NCI-H2227 treated with DMSO at 0.1 percent for 48 hours (cell line): ENCODE measurements around the gene PSMB5.

ENCODE experiments used
- DNase-seq: peaks from one replicate; lab custom pipeline; 2025; lab: John Stamatoyannopoulos, UW

Gene PSMB5

DNA sequence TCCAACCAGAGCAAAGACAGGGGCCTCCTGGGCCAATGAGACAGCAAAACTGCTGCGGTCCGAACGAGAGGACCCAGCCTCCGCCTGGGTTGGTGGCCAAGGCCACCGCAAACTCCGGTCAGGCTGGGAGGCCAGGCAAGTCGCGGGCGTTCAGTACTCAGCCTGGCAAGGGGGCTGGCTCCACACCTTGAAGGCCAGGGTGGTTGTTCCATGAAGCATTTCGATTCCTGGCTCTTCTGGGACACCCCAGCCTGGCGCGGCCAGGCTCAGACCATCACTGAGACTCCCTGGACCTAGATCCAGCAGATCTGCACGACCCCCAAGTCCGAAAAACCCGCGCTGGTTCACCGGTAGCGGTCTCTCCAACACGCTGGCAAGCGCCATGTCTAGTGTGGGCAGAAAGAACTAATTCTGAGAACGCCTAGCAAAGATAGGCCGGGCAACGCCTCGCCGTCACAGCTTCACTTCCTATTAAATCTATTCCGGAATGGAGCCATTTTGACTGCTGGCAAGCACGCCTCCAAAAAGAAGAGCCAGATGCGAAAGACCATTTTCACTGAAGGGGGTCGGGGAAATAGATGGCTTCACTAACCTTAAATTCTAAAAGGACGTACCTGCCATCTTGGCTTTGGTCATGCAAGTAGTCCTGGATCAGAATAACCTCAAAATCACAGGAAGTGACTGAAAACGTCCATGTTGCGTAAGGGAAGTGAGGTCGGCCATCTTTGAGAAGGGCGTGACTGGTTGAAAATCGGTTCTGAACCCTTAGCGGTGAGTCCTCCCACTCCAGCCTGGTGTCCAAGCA lies at the start of gene PSMB5:
Gene PSMB5, minus strand, starts transcription at position 403 of the 805 bp plus-strand sequence. Its CDS starts 19 bp downstream, at position 384.
- DNase-seq: no peak

DNA sequence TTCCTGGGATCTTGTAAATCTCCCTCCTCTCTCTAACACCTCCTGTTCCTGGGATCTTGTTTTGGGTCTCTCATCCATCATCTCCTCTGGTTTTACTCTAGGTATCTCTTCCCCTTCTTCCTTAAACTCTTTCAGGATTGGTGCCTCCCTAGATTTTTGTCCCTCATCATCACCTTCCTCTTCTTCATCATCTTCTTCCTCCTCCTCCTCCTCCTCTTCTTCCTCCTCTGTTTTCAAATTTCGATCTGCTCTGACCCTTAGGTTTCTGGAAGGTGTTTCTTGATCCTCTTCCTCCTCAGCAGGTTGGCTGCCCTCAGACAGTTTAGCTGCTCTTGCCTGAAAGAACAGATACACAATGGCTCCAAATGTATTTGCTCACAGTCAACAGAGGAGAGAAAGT lies 45.8 kb upstream of the PSMB5 start:
- no peak for DNase-seq

DNA sequence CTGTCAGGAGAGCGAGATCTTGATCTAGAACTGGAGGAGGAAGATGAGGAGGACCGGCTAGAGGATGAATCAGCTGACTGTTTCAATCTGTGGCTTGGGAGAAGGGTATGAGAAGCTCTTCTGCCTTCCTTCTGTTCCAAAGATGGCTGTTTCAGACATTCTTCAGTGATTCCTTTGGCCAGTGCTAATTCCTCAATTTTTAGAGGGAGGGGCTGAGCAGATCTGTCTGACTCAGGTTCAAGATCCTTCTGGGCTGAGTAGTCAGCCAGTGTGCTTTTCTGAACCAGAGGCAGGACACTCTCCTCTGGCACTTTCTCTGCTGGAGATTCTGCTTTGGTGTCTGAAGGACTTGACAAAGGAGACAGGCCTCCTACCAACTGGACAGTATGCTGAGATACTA lies 45.0 kb upstream of the PSMB5 start:
- no peak for DNase-seq

DNA sequence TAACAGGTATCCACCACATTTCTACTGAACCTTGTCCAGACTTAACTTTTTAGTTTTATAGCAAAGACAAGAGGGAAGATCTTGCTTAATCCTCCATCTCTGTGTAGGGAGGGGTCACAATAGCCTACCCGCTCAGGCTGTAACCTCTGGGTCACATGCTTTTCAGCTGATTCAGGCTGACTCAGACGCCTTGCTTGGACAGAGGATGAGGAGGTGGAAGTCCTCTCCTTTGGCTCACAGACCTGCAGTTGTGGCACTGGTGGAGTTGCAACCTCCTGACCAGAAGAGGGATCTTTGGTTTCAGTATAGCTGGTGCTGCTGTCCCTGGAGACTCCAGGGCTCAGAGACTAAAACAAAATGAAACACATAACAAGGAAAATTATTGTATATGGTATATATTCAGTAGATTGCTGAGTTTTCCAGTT lies 44.0 kb upstream of the PSMB5 start:
- no peak for DNase-seq

DNA sequence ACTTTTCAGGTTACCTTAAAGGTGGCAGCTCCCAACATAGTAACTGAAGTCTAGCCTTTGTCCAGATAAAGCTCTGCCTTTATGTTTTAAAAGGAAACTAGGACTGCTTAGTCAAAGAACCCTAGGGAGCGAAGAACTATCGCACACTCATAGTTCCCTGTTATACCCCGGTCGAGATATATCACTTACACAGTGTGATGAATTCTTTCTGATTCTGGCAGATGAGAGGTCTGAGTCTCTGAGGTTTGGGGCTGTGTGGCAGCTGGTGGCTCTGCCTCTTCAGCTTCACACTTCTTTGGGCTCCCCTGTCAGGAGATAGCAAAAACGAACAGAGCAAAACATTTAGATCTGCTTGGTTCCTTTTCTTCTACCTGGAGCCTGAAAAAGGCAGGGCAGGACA lies 43.3 kb upstream of the PSMB5 start:
- no peak for DNase-seq

DNA sequence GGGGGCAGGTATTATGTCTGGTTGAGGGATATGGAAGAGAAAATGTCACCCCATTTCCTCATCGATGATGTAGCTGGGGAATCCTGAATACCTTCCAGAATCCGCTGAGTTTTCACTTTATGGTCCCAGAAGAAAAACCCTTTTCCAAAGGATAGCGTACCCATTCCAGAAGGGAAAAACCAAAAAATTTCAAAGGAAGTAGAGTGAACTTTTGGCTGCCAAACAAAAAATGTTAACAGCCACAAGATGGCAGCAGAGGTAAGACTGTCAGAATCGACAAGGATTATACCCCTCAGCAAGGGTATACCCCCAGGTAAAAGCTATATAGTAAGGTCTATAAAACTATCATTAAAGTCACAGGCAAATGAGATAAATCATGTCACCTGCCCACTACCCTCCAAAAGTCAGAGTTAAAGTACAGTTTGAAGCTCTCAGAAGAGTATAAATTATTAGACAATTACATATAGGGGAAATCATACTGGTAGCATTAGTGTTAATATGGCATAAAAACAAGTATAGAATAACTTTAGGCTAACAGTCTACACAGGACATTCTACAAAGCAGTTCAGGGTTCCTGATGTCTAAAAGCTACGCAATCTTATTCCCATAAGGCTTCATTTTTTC lies 42.2 kb upstream of the PSMB5 start:
- no peak for DNase-seq

DNA sequence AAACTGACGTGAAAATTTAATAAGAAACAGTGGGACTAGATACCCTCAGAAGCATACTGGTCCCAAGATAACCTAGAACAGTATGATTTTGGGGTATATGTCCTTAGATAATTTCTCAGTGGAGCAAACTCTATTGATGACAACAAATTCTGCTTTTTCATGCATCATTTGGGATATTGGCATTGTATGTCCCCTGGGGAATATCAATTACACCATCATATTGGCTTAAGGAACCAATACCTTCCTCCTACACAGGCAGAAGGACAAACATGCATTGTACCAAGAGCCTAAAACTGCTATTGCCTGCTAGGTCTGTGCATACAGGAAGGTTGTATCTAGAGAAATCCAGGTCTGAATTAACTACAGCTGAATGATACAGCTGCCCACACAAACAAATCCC lies 40.2 kb upstream of the PSMB5 start:
- DNase-seq: no peak

DNA sequence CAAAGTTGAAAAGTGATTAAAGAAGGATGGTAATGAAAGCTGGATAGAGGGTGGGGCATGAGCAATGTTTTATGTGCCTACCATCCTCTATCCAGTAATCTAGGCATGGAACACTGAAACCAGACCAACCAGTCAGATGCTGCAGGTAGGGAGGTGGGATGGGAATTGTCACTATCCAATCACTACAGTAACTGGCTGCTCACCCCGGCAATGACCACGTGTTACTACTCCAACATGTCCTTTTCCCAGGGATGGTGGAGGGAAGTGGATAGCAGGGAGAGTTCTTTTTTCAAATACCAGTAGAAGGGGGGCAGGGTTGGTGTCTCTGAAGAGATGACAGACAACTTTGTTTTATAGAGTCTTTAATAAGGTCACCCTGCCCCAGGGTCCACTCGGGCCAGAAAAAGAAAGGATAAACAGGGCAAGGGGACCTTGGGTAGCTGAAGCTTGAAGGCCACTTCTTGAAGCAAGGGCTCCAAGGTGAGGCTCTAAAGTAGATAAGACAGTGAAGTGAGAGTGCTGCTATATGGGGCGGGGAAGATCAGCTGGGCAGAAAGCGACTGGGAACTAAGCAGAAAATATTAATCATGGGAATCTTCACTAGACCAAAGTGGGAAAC lies 37.3 kb upstream of the PSMB5 start:
- DNase-seq: no peak

DNA sequence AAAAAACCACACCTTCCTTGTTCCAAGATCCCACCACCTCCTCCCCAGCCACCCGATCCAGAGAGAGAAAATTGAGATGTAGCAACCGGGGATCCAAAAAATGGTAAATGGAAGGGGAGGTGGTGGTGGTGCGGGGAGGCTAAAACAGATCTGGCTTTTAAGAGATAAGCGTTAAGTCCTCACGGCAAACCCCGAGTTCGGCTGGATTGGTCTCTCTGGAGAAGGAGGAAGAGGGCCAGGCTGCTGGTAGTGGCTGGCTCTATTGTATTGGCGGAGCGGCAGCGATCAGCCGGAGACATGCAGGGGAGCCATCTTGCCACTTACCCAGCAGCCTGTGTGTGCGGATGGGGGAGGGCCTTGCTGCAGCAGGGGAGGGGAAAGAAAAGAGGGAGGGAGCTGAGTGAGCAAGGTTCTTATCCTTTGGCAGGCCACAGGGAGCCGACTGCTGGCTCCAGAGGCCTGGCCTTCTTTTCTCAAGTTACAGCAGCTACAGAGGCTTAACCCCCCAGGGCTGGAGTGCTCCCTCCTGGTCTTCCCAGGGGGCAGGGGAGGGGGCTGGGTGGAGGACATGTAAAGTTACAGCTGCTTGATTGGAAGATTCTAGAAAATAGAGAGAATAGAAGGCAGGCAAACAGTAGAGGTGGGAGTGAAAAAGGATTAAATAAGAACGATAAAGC lies 36.7 kb upstream of the PSMB5 start:
- no peak for DNase-seq

DNA sequence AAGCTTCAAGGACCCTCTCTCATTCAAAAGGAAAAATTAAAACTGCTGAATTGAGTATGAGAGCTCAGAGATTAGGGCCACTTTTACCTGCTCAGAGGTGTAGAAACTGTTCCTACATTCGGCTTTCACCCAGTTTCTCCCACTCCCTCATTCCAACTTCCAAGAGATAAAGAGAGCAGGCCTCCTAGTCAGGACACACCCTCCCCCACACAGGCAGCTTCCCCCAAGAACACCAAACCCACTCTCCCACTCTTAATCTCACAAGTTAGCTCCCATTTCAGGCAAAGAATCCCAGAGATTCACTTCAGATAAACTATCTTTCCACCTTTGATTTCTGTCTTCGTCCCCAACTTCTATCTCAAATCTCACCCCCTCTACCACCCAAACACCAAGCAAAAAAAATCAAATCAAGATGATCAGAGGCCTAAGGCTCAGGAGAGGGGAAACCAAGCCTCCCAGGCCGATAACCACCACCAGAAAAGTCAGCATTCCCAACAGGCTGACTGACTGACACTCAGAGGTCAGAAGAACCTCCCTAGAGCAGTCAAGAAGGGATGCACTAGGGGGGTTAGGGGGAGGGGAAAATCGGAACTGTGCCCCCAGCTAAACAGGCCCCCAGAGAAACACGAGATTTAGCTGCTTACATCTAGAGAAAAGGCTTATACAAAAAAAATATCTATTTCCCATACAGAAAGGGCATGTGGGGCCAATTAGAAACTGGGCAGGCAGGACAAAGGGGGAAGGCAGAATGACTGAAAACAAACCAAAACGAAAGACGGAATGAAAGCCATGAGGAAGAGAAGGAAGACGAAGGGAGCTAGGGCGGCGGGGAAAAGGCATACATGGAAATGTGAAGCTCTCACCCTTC lies 35.8 kb upstream of the PSMB5 start:
- no peak for DNase-seq

DNA sequence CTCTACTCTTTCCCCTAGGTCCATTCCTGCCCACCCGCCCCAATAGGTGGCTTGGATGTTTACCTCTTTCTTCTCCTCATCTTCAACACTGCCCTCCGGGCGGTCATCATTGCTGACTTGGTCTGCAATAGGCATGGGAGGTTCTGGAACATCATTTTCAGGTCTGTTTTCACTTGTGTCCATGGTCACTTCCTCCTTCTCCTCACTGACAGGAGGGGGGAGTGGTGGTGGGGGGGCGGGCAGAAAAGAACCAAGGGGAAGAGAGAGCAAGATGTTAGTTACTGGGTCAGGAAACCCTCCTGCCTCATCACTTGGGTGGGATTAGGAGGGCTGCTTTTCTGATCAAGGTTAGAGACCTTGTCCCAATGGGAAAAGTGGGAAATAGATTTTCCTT lies 34.7 kb upstream of the PSMB5 start:
- no peak for DNase-seq

DNA sequence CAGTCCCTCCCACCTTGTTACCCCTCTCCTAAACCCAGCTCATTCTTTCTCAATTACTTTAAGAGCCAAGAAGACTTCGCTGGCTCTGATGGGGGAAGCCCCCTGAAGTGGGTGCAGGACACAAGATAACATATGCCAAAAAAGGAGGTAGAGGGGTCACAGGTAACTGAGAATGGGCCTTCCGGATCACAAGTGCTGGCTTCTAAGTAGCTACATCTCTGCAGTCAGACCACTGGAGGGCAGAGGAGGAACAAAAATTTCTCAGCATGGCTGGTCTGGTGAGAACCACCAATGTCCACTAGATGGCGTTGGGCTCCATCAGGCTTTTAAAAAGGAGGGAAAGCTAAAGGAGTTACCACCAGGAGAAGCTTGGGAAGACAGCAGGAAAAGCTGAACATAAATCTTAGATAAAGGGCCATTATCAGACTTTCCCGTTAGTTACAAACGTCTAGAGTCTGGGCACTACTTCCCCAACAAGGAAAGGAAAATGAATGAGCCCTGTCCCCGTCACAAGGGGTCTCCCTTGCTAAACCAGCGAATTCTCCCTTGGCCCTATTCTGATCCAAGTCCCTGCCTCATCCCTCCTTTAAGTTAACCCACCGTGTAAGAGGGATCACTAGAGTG lies 34.2 kb upstream of the PSMB5 start:
- no peak for DNase-seq

DNA sequence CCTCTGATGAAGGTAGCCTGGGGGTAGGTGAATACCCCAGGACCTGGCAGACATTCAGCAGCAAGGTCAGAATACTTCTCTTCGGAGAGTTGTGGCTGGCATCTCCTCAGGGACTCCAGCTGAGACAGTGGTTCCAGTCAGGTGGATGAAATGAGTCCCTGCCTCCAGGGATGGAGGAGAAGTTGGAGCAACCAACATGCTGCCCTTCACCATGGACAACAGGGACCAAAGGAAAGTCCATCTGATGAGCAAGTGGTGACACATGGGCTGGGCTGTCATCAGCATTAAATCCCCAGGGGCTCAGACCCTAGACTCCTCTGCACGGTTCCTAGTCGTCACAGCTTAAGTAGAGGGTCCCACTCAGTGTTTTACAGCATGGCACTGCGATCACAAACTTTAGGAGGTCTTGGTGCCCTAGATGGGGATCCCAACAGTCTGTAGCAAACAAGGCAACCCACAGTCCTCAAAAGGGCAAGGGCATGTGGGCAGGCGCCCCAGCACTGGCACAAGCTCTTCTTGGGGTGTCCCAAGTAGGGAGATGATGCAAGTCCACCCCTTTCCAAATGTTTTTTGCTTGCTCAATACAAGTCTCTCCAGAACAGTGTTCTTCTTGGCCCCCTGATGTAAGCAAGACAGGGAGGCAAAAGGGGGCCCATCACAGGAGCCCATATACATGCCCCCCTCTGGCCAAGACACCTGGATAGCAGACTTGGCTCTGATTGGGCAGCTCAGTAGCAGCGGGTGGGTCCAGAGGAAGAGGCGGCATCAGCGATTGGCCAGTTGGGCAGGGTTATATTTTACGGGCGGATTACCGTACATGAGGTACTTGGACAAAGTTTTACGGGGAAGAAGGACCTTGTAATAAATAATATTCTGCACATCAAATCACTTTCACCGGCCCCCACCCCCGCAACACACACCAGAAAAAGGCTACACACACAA lies 33.4 kb upstream of the PSMB5 start:
- DNase-seq: no peak

DNA sequence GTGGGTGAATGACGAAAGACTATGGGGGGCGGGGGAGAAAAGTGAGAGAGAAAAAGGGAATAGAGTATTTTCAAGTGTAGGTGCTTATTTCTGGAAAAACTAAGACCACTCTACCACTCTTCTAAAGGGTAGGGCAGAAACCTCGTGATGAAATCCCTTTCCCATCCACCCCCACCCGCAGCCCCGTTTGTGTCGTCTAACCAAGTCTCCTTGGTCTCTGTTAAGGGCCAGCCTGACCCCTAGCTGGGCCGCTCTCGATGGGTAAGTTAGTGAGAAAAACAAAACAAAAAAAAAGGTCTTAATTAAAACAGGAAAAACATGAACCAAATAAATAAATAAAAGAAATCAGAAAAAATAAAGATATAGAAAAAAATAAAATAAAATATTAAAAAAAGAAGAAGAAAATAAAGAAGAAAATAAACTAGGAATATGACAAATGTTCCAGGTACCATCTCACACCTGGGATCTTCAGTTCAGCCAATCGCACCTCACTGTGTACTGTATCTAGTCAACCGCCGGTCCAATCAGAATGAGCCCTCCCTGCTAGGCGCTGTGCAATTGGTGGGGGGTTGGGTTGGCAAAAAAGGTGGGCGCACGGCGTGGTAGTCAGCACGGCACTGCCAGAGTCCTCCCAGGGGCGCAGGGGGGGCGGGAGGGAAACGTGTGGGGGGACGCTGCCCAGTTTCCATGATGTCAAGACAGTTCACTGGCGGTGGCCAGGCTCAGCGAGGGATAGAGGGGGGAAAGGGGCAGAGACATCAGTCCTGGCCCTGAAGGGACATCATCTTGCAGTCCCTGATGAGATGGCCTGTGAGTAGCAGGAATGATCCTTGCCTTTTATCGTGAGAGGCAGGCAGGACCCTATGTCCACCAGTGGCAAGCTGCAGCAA lies 32.4 kb upstream of the PSMB5 start:
- DNase-seq: no peak

DNA sequence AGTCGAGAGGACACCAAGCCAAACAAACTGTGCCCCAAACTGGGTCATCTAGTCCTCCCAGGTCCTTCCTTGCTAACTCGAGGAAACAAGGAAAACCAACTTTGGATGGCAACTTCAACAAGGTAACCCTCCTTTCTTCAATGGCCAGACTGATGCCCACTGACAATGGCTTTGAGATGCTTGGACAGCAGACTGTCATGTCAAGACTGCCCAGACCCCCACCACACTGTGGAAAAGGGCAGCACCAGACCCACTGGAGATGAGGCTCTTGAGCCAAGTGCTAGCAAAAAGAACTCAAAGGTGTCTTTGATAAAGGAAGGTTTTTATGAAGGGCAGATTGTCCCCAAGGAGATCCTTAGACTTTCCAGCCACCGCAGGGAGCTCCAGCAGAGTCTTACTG lies 31.7 kb upstream of the PSMB5 start:
- no peak for DNase-seq

DNA sequence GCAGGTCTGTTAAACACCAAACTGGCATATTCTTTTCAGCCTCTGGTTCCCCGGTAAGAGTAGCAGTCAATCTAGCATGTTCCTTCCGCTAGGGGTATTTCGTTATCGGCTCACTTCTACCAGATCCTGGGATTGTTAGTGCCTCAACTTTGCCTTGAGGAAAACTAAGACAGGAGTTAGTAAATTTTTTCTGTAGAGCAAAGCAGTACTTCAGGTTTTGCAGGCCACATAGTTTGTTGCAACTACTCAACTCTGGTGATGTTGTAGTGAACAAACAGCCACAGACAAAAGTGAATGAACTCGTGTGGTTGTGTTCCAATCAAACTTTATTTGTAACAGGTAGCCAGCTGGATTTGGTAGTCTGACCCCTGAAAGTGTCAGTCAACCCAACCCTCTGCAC lies 28.9 kb upstream of the PSMB5 start:
- DNase-seq: no peak

DNA sequence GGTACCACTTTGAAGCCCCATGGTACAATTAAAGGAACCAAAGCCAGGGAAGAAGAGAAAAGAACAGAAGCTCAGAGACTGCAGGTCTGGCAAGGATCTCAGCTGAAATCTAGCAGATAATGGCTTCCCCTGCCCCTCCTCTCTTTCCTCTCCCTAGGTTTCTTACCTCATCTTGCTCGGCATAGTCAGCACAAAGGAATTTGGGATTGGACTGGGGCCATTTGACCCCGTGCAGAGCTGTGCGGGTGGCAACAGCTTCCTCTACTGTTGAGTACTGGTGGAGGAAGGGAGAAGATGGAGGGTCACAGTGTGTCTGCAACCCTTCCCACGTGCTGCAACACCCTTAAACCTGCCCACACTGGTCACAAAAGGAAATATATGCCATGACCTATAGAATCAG lies 27.3 kb upstream of the PSMB5 start:
- no peak for DNase-seq

DNA sequence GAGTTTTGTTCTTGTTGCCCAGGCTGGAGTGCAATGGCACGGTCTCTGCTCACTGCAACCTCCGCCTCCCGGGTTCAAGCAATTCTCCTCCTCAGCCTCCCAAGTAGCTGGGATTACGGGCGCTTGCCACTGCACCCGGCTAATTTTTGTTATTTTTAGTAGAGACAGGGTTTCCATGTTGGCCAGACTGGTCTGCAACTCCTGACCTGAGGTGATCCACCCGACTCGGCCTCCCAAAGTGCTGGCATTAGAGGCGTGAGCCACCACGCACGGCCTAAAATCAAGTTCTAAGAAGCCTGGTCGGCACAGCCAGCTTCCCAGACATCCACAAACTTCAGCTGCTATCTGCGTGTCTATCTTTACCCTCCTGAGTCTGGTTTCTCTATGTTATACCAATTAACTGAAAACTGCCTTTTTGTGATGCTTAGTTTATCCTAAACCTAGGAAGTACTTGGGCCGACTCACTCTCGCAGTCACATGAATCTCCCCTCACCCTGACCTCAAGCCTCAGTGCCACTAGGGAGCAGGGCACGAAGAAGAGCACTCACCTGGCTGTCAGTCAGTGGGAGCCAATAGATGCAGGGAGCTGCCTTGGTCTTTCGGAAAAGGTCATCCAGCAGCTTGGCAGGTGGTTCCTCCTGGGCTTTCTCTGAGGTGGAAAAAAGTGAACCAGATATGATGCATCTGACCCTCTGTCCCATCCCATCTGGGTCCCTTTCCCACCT lies 26.0 kb upstream of the PSMB5 start:
- DNase-seq: no peak
